Gastrocnemius medialis (tissue), 4 donors: Measurements from ENCODE around the gene C3orf52.

Source experiments
- POLR2A ChIP-seq, 2 donors: fragments of 450-650 bp; IDR thresholded peaks; one replicate each; pipeline ENCODE4 v1.6.1; 2017; ENCODE audit warnings: antibody characterized with exemption in 2 of 2, mild to moderate bottlenecking in 2 of 2, moderate library complexity in 2 of 2
- TF ChIP-seq, protein P1 (sequence below), 5 experiments: fragments of 450-650 bp in 3 of 5; fragments of 200-600 bp in 2 of 5; sonication (generic) in 2 of 5; IDR thresholded peaks in 4 of 5; conservative IDR thresholded peaks in 1 of 5; 1 replicate in 4 of 5; 2 replicates in 1 of 5; pipeline ENCODE4 v1.5.1; 2016 to 2019; ENCODE audit warnings: antibody characterized with exemption in 5 of 5, mild to moderate bottlenecking in 3 of 5, moderate library complexity in 3 of 5

DNA sequence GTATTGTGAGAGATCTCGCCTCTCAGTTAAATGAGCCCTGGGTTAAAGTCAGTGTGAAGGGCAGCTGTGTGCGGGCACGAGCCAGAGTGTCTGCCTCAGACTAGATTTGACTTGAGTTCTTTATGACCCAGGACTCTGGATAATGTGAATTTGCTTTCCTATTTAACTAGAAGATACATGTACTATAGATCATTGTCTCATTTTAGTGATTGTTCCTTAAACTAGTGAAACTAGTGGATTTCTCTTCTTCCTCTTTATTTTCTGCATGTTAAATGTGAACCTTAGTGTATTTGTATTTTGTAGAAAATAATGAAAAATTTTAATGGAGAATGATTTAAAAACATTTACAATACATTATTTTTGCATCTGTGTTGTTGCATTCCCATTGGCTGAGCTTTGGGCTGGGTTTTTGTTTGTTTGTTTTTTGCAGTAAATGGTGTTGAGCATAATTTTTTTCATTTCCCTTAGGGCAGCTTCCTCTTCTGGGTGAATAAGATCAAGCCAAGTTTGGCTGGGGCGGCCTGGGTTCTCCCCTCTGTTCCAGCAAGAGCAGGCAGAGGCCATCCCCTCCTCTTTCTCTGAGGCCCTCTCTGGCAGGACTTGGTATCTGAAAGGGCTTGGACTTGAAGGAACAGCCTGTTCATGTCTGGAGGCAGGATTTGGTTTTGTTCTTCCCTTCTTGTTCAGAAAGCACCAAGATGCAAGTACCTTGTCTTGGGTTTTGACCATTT, 31.8 kb downstream of the C3orf52 start:
- TF ChIP-seq, protein P1, sequence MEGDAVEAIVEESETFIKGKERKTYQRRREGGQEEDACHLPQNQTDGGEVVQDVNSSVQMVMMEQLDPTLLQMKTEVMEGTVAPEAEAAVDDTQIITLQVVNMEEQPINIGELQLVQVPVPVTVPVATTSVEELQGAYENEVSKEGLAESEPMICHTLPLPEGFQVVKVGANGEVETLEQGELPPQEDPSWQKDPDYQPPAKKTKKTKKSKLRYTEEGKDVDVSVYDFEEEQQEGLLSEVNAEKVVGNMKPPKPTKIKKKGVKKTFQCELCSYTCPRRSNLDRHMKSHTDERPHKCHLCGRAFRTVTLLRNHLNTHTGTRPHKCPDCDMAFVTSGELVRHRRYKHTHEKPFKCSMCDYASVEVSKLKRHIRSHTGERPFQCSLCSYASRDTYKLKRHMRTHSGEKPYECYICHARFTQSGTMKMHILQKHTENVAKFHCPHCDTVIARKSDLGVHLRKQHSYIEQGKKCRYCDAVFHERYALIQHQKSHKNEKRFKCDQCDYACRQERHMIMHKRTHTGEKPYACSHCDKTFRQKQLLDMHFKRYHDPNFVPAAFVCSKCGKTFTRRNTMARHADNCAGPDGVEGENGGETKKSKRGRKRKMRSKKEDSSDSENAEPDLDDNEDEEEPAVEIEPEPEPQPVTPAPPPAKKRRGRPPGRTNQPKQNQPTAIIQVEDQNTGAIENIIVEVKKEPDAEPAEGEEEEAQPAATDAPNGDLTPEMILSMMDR (IDR thresholded peaks at IDR 0.05 in 4 of 5, conservative IDR thresholded peaks at IDR 0.05 in 1 of 5) = no peak
- TF ChIP-seq POLR2A (IDR thresholded peaks at IDR 0.05) = no peak
